ENCODE data around the gene MRPS27.

DNA sequence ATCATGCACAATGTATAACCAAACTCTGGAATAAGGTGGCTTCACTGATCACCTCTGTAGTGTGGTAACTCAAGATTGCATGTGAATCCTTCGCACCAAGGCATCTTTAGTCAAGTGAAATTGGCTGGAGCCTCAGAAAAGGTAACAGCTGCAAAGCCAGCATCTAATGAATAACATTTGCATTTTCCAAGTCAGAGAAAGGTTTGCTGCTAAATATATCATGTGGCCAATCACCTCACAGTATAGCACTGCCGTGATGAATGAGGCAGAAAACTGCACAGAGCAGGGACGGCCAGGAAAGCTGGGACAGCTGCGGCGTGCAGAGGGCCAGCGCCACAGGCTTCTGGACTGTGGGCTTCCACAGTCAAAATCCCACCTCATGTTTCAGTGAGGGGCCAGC lies 18.5 kb downstream of the MRPS27 start:
- TF ChIP-seq CTCF (IDR thresholded peaks at IDR 0.05 in 4 of 5, conservative IDR thresholded peaks at IDR 0.05 in 1 of 5) (no peak), POLR2A (IDR thresholded peaks at IDR 0.05) (no peak)
